DMS 273 (cell line): ENCODE measurements around the gene OSBPL10.
A peak's percentile ranks its signal among the peaks of the same experiment; 100 is the strongest.
"Not testable (repeated sequence)": the region's sequence is repeated elsewhere in the genome, so short reads cannot be mapped to it uniquely, and the experiment has no call there.

Source experiments
- DNase-seq: peaks from one replicate; lab custom pipeline; 2025; ENCODE audit not compliant: unreplicated experiment; lab: John Stamatoyannopoulos, UW

Gene OSBPL10

DNA sequence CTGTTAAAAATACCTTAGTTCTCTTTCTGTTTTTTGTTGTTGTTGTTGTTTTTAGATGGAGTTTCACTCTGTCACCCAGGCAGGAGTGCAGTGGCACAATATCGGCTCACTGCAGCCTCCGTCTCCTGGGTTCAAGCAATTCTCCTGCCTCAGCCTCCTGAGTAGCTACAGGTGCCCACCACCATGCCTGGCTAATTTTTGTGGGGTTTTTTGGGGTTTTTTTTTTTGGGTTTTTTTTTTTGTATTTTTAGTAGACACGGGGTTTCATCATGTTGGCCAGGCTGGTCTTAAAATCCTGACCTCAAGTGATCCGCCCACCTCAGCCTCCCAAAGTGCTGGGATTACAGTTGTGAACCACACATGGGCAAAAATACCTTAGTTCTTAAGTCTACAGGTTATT, 120.4 kb downstream of the OSBPL10 start:
- not testable (repeated sequence) for DNase-seq

DNA sequence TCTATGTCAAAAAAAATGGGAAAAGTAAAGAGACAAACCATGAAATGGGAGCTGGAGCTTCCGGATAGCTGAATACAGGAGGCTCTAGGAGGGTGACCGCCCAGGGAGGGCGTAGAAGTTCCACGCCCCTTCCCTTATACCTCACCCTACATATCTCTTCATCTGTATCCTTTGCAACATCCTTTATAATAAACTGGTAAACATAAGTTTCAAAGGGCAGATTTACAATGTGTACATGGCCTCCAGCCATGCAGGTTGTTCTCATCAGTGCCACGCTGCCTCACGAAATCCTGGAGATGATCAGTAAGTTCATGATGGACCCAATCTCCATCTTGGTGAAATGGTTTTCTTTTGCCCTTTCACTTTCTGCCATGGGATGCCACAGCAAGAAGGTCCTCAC, 121.8 kb downstream of the OSBPL10 start:
- no peak for DNase-seq

DNA sequence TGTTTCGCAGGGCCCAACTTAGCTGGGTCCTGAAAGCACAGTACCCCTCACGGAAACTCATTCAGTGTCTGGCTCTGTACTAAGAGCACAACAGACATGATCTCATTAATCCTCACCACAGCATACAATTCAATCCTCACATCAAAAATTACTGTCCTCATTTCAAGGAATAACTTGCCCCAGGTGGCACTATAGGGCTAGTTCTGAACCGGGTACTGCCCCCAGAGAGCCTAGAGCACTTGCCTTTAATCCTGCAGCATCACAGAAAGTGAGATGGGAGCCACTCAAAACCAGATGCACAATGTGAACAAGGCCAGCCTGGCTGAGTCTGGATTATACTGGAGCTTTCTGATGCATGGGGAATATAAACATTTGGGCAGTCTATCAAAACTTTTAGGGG, 122.6 kb downstream of the OSBPL10 start:
- peak; percentile 3 for DNase-seq

DNA sequence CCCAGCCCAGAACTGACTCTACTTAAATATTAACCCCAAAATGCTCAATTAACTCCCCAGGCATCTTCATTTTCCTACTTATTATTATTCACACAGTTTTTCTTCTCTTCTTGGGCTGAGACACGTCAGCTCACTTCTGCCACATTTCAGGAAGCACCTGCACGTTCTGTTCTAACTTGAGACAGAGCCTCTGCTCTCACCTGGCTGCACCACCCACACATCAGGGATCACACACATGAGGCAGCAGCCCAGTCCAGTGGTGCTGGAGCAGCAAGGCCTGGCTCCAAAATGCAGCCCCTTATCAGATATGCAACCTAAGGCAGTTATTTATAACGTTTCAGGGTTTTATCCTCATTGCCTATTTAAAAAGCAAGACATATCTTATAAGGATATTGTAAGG, 127.5 kb downstream of the OSBPL10 start:
- no peak for DNase-seq

DNA sequence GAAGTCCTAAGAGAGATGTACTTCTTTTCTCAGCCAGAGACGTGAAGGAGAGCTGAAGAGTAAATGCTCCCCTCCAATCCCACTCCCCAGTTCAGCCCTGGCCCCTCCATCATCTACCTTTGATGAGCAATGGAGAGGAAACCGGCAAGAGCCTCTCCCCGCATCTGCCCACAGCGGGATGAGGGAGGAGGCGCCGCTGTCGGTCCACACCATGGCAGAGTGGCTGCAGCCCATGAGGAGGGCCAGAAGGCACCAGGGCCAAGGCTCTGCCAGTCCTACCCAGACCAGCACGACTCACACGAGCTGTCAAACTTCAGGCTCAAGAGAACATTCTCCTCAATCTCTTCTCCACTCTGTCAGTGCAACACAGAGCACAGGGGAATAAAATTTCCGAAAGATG, 129.8 kb downstream of the OSBPL10 start:
- DNase-seq: no peak

DNA sequence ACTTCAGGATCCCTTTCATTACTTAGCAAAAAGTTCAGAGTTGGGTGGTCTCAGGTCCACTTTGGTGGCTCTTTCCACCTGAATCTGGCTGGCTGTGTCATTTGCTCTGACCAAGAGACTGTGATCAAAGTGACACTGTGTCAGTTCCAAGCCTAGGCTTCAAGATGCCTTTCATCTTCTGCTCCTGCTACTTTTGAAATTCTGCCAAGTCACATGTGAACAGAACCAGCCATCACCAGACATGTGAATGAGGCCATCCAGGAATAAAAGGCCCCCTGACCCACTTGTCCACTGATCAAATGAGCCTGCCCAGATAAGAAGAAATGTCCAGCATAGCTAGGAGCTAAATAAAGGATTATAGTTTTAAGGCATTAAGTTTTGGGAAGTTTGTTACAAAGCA, 132.2 kb downstream of the OSBPL10 start:
- peak; percentile 15 for DNase-seq

DNA sequence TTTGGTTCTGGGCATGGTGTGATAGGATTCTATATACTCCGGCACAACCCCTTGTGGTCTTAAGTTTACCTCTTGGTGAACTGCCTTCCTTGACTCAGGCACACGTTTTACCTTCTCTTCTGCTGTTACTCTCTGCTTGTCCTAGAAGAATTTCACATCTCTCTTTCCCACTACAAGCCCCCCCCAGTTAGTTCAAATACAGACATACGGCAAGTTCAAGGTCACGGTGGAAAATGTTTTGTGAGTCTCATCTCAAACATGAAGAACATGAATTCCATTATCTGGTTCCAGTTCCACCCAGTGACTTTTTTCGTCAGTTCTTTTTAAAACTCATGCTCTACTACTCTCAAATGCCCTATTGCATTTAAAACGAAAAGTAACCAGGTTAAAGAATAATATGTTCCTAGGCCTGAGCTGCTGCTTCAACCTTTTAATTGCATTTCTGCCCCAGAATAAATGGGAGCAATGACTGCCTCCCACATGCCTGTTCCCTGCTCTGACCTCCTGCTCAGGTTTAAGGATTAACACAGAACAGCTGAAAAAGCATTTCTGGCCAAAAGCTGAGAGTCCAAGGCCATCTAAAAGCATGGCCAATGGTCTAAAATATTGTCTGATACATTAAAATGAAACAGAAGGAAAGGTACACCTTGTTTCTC, 132.8 kb downstream of the OSBPL10 start:
- DNase-seq: no peak

DNA sequence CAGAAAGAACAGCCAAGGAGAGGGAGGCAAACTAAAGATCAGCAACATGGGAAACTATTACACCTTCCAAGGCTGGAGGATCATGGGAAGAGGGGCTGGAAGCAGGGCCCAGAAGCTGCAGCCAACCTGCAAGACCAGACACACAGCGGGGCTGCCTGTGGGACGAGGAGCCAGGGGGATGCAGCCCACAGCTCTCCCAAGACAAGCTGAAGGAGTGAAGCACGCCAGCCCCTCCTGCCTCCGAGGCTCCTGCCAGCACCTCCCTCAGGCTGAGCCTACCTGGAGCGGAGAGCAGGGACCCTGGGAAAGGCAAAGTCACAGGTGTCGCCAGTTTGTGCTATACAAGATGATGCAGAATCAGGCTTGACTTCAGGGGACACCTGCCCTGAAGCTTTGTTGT, 133.3 kb downstream of the OSBPL10 start:
- DNase-seq: no peak

DNA sequence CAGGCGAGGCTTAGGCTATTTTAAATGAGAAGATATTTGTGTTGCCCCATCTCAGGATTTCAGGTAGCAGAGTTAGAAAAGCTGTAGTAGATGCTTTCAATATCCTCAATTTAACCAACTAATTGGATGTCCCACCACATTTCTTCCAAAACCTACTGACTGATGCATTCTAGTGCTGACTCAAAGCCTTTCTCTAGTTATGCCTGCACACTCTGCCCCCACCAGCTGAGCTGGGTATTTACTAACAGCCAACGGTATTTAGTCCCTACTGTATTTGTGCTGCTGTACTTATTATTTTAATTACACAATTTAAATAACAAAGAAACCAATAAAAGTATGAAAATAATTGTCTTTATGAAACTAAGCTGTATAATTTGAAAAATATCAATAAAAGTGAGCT, 139.5 kb downstream of the OSBPL10 start:
- DNase-seq: no peak

DNA sequence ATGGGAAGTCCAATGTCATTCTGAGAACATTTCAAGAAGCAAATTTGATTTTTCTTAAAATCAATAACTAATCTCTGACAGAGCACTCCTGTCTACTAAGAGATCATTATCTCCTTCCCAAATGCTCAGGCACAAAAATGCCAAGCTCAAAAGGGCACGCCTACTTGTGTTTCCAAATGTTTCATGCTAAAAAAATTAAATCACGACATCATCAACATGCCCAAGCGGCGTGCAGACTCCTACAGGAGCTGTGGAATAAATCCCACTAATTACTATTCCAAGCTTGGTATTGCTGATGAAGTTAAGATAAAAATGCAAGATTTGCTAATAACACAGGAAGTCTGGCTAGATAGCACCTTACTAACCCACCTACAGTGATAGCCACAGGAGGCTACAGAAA, 140.8 kb downstream of the OSBPL10 start:
- DNase-seq: no peak

DNA sequence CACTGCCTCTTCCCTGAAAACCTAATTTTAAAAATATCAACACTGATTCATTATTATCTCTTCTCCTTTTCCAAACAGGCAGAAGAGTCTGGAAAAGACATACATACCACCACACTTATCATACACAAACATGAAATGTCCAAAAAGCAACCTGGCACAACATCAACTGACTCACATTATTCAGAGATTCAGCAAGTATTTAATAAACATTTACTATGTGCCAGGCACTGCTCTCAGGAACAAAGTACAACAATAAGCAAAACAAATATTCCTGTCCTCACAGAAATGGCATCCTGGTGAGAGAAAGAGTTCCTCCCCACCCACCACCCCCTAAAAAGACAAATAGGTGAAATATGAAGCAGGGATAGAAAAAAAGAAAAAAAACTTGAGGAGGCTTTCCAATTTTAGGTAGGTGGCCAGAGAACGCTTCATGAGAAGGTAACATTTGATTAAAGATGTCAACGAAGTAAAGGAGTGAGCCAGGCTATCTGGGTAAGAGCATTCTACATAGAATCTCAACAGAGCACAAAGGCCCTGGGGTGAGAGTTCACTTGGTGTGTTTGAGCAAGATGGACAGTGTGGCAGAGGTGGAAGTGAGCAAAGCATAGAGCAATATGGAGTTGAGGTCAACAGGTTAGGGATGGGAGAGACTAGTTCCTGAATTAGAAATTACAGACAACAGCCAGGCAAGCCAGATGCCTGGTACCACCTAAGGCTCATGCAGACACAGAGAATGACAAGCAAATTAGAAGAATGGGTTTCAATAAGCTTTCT, 141.7 kb downstream of the OSBPL10 start:
- DNase-seq: no peak

DNA sequence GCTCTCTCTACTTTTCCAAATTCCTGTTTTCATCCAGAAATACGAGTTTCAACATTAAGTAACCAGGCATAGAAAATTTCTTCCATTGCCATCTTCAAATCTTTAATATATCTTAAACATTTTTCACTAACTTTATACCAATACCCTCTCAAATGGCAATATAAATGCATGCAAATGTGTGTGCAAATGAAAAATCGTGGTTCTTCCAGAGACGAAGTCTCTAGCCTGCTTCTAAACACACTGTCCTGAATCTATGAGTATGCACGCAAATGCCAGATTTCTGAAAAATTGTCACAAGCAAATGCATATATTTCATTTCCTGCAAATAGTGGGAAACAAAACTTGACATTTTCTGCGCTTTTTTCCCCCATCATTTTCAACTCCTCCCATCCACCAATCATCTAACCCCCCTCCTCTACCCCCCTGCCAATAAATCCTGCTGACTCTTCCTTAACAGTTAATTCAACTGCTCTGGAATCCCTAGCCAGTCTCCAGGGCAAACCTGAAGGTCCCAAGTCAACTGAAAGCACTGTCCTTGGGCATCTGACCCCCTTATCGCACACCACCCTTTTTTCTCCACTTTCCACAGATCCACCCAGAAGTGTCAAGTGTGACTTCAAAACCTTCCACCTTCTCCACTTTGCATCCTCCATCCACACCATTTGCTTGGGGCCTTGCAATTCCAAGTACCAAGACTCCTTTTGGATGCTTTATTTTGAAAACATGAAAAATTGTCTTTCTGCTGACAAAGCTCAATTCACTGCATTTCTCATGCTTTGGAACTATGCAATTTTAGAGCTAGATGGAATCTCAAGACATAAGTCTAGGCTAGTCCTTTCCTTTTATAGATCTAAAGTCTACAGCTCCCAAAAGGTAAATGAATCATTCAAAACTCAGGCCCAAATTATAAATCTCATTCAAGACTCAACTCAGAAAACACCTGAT, 144.7 kb downstream of the OSBPL10 start:
- no peak for DNase-seq

DNA sequence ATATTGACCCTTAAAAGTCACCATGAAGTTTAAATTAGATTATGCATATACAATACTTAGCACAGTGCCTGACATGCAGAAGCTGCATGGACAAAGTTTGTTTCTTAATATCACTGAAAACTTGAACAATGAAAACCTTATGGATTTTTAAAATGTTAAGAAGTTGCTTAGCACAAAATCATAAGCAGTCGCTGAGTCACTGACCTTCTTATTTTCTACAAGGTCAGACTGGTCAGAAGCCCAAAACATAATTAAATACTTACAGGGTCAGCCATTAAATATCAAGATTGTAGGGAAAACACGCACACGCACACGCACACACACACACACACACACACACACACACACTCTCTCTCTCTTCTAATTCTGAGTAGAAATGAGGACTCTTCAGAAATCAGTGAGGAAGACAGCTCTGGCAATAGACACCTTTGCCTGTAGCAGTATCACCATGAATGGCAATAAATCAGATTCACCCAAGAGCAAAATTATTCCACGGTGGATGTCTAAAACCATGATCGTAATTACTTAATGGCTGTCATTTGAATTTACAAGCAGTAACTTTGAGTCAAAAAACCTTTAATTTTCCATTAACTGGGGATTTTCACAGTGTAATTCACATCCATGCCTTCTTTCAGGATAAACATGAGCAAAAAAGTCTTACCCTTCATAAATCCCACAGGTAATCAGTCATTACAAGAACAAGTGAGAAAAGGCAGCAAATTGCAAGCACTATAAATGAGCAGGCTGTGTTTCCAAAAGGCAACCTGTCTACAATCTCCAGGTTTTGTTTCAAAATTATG, 147.5 kb downstream of the OSBPL10 start:
- no peak for DNase-seq

DNA sequence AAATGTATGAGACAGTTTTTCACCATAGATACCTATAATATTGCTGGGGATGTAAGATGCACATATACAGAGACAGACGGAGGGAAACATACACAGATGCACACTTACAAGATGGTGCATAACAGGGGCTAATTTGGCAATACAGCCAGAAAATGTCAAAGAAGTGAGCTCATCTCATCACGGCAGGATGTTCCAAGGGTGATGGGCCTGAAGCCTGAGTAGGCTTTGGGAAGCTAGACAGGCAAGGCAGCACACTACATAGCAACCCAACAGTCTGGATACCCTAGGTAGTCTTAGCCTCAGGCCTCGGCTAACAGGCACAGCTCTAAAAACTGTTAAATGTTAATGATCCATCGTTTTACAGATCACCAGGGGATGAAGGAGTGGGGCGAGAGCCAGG, 148.5 kb downstream of the OSBPL10 start:
- DNase-seq: peak; percentile 27

DNA sequence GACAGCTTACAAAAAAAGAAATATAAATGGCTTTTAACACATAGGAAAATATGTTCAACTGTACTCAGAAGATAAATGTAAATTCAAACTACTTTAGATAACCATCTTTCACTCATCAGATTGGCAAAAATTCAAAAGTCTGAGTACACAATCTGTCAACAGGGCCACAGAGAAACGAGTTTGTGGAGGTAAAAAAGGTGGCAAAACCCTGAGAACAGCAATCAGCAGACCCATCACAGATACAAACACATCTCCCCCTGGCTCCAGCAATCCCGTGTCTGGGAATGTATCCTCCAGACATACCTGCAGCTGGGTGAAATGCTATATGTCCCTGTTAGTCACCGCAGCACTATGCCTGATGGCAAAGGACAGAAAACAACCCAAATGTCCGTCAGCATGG, 149.5 kb downstream of the OSBPL10 start:
- DNase-seq: peak; percentile 15

DNA sequence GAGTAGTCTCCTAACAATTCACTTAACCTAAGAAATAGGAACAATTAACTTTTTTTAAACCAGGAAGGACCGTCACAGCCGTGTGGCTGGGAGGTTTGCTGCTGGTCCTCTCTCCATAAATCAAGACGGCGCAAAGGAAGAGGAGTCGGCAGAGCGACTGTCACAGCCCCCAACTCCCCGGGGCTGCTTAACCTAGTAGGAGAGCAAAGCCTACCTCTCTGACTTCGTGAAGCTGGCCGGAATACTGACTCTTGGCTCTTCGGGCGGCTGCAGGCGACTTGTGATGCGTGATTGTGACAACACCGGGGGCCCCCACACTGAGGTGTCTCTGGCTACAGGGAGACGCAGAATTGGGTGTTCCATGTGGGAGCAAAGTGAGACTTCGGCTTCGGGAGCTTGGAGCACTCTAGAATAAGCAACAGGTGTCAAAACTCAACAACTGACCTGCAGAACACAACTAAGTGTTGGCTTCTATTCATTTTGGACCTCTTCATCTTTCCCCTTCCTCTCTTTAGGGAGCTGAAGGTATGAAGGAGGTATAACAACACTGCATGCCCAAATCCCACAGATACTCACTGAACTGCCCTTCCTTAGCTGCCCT, 151.1 kb downstream of the OSBPL10 start:
- DNase-seq: no peak

DNA sequence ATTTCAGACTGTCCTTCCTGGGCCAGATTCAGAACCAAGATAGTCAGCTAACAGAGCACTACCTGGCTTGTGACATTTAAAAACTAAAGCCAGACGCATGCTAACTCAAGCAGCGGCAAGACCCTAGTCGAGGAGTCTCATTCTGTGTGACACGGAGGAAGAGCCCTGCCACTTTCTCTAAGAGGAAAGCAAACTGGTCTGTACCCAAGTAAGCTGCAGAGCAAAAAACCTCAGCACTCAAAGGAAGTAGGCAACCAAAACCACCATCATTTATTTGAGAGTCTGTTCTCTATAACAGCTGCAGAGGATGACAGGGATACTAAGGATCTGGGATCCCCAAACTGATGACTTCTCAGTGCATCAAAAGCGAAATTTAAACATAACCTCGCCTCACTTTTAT, 152.1 kb downstream of the OSBPL10 start:
- DNase-seq: no peak

DNA sequence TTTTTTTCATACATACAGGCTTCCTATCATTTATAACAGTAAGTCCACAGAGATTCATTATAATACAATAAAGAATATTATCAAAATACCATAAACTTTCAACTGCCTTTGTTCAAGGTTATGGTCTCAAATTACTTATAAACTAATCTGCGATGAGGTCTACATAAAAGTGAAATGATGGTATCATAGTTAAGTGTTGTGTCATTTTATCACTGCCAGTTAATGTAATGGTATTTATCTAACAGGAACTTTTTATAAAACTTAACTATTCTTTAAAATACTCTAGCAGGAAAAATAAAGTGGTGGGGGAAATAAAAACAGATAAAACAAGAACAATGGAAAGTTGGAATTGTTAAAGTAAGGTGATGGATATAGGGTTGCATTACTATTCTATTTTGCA, 153.1 kb downstream of the OSBPL10 start:
- no peak for DNase-seq

DNA sequence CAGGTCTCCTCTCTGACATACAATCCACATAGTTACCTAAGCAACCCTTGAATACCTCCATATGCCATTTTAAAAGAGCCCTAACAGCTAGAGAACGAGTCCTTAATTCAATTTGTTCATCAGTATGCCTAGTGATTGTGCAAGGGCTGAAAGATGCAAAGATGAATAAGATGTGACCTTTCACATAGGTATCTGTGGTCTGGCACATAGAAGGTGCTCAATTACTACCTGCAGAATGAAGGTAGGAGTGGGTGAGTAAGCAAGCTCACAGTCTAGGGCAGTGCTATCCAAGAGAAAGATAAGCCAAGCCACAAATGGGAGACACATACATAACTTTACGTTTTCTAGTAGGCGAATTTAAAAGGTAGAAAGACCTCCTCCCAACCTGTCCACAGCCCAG, 157.9 kb downstream of the OSBPL10 start:
- no peak for DNase-seq

DNA sequence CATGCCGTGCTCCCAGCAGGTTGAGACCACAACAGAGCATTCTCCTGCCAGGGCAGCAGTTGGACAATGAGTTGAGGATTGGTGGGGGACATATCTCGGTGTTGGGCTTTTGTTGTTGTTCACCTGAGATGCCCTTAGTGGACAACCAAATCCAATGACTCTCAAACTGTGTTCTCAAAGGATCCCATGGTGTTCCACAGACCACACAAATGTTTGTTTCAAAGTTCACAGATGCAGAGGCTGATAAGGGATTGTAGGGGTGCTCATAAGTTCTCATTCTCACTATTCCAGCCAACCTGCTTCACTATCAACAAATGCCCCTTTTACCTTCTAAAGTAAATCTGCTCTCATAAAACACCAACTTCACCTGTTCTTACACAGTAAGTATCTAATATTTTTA, 159.9 kb downstream of the OSBPL10 start:
- no peak for DNase-seq

DNA sequence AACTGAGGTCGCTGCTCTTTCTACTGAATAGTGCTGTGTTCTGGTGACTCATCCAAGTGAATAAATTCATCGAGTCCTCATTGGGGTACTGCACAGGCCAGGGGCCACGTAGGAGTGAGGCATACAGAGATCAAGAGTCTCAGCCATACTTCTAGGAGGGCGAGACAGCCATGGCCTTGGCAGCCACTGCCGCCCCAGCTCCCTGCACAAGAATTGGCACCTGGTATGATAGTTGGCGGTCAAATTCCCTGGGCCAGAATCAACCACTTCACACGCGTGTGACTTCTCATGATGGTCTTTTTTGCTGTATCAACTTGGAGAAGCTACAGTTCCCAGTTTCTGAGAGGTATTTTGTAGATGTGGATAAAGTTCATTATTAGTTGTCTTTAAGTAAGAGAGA, 161.6 kb downstream of the OSBPL10 start:
- no peak for DNase-seq
